HL-60 (cell line): ENCODE measurements around the gene CARMIL1.

Experiments
- POLR2AphosphoS5 ChIP-seq: IDR thresholded peaks from 2 replicates; pipeline ENCODE4 v1.6.1; 2012; ENCODE audit warnings: low read depth
- SPI1 ChIP-seq: IDR thresholded peaks from 2 replicates; pipeline ENCODE4 v1.6.1; 2012; ENCODE audit warnings: low read depth, mild to moderate bottlenecking, borderline replicate concordance
- TF ChIP-seq, protein P1 (sequence below): IDR thresholded peaks from 2 replicates; pipeline ENCODE4 v1.6.1; 2012; ENCODE audit warnings: low read depth; ENCODE audit not compliant: insufficient replicate concordance
- TF ChIP-seq, protein P2 (sequence below): IDR thresholded peaks from one replicate; pipeline ENCODE4 v1.5.1; 2011; ENCODE audit warnings: low read length, control low read depth, inconsistent platforms; ENCODE audit not compliant: insufficient read depth

- TF ChIP-seq POLR2AphosphoS5 (no peak), SPI1 (no peak)
- TF ChIP-seq, protein P1, sequence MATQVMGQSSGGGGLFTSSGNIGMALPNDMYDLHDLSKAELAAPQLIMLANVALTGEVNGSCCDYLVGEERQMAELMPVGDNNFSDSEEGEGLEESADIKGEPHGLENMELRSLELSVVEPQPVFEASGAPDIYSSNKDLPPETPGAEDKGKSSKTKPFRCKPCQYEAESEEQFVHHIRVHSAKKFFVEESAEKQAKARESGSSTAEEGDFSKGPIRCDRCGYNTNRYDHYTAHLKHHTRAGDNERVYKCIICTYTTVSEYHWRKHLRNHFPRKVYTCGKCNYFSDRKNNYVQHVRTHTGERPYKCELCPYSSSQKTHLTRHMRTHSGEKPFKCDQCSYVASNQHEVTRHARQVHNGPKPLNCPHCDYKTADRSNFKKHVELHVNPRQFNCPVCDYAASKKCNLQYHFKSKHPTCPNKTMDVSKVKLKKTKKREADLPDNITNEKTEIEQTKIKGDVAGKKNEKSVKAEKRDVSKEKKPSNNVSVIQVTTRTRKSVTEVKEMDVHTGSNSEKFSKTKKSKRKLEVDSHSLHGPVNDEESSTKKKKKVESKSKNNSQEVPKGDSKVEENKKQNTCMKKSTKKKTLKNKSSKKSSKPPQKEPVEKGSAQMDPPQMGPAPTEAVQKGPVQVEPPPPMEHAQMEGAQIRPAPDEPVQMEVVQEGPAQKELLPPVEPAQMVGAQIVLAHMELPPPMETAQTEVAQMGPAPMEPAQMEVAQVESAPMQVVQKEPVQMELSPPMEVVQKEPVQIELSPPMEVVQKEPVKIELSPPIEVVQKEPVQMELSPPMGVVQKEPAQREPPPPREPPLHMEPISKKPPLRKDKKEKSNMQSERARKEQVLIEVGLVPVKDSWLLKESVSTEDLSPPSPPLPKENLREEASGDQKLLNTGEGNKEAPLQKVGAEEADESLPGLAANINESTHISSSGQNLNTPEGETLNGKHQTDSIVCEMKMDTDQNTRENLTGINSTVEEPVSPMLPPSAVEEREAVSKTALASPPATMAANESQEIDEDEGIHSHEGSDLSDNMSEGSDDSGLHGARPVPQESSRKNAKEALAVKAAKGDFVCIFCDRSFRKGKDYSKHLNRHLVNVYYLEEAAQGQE, result no peak
- TF ChIP-seq, protein P2, sequence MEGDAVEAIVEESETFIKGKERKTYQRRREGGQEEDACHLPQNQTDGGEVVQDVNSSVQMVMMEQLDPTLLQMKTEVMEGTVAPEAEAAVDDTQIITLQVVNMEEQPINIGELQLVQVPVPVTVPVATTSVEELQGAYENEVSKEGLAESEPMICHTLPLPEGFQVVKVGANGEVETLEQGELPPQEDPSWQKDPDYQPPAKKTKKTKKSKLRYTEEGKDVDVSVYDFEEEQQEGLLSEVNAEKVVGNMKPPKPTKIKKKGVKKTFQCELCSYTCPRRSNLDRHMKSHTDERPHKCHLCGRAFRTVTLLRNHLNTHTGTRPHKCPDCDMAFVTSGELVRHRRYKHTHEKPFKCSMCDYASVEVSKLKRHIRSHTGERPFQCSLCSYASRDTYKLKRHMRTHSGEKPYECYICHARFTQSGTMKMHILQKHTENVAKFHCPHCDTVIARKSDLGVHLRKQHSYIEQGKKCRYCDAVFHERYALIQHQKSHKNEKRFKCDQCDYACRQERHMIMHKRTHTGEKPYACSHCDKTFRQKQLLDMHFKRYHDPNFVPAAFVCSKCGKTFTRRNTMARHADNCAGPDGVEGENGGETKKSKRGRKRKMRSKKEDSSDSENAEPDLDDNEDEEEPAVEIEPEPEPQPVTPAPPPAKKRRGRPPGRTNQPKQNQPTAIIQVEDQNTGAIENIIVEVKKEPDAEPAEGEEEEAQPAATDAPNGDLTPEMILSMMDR, result no peak
Observed at GRCh38 chr6:25659633-25660368, 380.6 kb downstream of the CARMIL1 start.
